HTR-8/SVneo (cell line): Measurements from ENCODE around the gene NDST3.
"Not testable (repeated sequence)": the region's sequence is repeated elsewhere in the genome, so short reads cannot be mapped to it uniquely, and the experiment has no call there.

ENCODE experiments used
- DNase-seq: peaks from one replicate; pipeline ENCODE4 v3.0.0; 2011; ENCODE audit warnings: low spot score, mixed read lengths; ENCODE audit not compliant: insufficient read length
- FAIRE-seq: peaks from 2 replicates; lab custom pipeline; 2011; peaks lifted over from hg19 to GRCh38; lab: Jason Lieb, UNC

Gene NDST3

DNA sequence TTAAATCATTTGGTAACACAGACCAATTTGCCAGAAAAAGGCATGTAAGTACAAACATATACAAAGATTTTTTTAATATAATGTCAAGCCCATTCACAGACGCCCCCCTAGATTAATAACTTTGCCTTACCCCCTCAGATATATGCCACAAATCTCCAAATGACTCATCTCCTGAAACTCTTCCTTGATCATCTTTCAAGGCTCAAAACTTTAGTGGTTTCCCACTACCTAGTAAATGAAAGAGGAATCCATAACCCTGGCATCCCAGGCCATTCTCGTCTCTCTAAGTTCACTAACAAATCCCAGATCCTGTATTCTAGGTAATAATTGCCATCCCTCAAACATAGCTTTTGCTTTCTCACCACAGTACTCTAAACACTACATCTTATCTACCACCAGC lies 256.7 kb downstream of the NDST3 start:
- FAIRE-seq (no peak), DNase-seq (no peak)

GRCh38 chr4:118296729-118297128 lies 262.4 kb downstream of the NDST3 start:
- no peak for DNase-seq
- no peak for FAIRE-seq

DNA sequence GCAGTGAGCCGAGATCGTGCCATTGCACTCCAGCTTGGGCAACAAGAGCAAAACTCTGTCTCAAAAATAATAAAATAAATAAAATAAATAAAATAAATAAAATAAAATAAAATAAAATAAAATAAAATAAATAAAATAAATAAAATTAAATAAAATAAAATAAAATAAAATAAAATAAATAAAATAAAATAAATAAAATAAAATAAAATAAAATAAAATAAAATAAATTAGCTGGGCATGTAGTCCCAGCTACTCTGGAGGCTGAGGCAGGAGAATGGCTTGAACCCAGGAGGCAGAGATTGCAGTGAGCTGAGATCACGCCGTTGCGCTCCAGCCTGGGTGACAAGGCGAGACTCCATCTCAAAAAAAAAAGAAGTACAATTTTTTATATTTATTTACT lies 265.3 kb downstream of the NDST3 start:
- not testable (repeated sequence) for FAIRE-seq, DNase-seq

DNA sequence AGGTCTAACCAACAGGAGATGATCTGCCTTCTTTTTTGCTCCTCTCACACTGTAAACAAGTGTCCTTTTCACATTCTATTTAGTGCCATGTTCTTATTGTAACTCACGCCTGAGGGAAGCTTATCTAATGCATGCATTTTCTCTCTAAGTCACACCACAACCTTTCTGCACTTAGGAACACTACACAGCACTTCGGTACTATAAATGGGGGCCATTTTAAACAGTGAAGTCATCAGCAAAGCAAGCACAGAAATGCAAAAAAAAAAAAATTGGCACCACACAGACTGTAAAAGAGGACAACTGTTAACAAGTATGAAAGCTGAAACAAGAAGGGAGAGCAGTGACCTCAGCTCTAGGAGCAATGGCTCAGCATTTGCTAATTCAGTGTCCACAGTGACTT lies 273.4 kb downstream of the NDST3 start:
- no peak for DNase-seq
- FAIRE-seq, result no peak
